ENCODE results near the gene MACF1.
A peak's percentile ranks its signal among the peaks of the same experiment; 100 is the strongest.
"Not testable (repeated sequence)": the region's sequence is repeated elsewhere in the genome, so short reads cannot be mapped to it uniquely, and the experiment has no call there.

Gene MACF1

DNA sequence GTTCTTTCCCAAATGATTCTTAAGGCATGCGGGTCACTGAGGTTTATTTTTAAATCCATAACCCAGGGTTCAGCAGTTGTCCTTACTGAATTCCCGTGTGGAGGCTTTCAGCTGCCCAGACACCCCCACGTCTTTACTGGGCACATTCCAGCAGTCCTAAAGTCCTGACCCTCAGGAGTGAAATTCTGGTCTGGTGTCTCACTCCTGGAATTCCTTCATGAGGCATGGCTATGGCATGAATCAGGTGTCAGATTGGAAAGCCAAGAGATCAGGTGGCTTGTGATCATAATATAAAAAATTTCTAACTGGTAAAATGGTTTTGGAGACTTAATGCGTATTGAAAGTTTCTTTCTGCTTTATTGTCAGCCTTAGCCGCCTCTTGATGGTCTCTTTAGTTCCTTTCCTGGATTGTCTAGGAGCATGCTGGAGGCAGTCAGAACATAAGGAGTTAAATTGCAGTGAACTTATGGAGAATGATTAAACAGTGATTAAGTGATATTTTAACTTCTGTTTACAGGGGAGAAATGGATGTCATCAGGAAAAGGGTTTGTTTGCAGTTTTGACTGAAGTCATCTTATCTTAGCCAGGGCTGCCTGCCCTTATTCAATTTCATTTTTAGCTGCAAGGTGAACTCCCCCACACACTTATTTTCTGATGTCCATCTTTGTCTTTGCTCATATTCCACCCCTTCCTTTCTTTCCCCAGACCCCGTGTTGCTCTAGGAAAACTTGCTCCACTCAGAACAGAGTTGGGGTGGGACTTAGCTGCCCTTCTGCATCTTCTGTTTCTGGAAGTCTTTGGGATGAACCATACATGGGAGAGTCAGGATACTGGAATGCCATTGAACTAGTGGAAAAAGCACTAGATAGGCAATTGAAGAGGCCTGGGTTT is 25.7 kb upstream of the MACF1 start:
- DNase-seq = peak; percentile 99

GRCh38 chr1:39181311-39181710 is 23.2 kb upstream of the MACF1 start:
- no peak for DNase-seq

DNA sequence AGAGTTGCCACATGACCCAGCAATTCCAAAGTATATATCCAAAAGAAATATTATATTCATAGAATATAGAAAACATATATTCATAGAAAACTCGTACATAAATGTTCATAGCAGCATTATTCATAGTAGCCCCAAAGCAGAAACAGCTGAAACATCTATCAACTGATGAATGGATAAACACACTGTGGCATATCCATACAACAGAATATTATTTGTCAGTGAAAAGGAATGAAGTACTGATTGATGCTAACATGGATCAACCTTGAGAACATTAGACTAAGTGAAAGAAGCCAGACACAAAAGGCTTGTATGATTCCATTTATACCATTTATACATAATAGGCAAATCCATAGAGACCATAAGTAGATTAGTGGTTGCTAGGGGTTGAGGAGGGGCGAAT is 21.7 kb upstream of the MACF1 start:
- no peak for DNase-seq

DNA sequence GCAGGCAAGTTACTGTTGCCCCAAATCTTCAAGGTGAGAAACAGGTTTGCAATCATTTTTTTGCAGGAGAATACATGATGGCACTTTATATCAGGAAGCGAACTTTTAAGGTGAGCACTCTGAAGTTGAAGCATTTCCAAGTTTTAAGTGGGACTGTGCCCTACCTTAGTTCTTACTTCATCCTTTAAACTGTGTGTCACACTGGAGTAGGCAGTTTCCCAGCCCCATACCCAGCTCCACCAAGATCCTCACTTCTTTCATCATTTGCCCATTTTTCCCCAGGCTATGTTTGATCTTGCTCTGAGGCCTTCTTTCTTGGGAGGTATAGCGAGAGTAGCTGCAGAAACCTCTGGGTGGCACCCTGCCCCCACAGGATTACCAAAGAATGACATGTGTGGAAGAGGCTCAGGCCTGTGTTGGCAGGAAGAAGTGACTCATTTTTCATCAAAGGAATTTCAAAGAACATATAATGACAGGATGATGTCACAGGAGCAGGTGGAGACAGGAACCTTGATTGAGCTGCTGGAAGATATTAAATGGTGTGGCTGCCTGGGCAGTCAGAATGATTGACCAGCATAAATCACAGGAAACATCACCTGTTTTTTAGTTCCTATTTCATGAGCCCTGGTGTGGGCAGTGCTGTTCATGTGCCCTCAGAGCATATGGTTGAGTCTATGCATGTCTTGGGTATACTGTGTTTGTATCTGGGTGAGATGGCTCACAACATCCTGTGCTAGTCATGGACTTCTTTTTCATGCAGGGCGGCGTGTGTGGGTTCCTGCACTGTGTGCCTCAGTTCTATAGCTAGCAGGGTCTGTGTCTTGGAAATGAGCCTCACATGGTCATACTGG is 20.8 kb upstream of the MACF1 start:
- peak; percentile 96 for DNase-seq

- peak; percentile 22 for DNase-seq
Observed at GRCh38 chr1:39184354-39184818, 20.1 kb upstream of the MACF1 start.

- peak; percentile 53 for DNase-seq
Observed at GRCh38 chr1:39187275-39188046, 17.0 kb upstream of the MACF1 start.

DNA sequence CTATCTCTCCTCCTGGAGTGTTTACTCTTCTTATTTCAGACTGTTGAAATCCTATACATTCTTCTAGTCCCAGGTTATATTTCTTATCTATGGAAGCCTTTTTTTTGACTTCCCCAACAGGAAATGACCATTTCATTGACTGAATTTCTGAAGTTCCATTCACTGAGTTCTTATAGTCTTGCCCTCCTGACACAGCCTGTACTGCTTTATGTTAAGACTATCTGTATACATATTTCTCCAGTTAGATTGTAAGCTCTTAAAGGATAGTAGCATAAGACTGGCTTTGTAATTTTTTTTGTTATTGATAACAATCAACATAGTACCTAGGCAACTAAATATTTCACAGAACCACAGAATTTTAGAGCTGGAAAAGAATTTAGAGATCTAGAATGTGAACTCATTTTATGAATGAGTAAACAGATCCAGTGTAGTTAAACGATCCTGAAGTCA is 14.9 kb upstream of the MACF1 start:
- DNase-seq = peak; percentile 88

- DNase-seq = no peak
Observed at GRCh38 chr1:39190096-39190495, 14.4 kb upstream of the MACF1 start.

DNA sequence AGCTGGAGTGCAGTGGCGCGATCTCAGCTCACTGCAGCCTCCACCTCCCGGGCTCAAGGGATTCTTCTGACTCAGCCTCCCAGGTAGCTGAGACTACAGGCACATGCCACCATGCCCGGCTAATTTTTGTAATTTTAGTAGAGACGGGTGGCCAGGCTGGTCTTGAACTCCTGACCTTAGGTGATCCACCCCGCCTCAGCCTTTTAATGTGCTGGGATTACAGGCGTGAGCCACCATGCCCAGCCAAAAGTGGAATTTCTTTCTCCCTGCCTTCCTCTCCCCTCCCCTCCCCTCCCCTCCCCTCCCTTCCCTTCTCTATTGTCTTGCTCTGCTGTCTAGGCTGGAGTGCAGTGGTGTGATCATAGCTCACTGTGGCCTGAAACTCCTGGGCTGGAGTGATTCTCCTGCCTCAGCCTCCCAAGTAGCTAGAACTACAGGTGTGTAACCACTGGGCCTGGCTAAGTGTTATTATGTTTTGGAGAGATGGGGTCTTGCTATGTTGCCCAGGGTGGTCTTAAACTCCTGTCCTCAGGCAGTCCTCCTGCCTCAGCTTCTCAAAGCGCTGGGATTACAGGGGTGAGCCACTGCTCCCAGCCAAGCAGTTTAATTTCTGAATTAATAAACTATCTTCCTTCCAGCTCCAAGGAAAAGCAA is 10.0 kb upstream of the MACF1 start:
- no peak for DNase-seq

DNA sequence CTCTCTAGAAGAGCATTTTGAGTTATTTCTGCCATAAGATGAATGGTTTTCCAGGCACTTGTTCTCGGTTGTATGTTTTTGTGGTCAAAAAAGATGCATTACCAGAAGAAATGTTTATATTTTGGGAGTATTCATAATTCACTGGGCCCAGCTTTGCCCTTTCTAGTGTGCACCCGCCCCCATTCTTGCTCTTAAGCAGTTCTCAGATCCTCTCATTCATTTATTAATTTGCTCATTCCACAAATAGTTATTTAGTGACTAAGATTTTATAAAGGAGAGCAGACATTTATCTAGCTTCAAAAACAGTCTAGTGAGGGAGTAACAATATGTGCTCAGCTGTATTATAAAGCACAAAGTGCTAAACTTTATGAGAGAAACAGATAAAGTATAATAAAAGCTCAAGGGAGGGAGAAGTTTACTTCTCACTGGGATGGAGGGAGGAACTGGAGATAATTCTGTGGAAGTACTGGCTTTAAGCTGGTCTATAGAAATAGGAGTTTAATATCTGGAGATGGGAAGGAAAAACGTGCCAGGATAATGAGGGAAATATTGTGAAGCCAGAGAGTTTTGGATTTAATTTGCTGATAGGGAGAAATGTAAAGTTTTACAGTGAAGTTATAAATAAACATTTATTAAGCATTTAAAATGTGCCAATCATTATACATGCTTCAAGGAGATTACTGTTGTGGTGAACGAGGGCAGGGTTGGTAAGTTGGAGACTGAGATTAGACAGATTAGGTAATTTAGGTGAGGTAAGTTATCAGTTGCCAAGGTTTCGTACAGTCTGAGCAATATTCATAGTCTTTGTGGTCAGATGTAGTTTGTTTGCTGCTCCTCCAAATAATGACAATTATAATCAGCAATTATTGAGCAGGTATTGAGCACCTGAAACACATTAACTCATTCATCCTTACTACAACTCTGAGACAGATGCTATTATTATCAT is 9.1 kb upstream of the MACF1 start:
- peak; percentile 43 for DNase-seq

GRCh38 chr1:39196244-39197215 is 8.0 kb upstream of the MACF1 start:
- peak; percentile 62 for DNase-seq

DNA sequence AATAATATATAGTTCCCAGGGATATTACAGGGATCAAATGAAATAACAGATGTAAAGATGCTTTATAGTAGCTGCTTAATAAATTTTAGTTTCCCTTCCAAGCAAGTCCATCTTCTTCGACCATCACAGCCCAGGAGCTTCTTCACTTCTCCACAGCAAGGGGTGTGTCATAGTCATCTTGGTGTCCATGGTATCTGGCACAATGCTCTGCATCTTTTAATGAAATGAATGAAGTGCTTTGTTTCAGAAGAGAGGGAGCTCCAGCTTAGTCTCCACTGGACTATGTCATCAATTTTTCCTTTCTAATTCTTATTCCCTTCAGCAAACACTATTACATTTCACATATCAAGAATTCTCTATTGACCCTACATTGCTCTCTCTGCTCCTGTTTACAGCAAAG is 4.9 kb upstream of the MACF1 start:
- no peak for DNase-seq

- peak; percentile 86 for DNase-seq
Observed at GRCh38 chr1:39205102-39205780, 746 bp downstream of the MACF1 start.

DNA sequence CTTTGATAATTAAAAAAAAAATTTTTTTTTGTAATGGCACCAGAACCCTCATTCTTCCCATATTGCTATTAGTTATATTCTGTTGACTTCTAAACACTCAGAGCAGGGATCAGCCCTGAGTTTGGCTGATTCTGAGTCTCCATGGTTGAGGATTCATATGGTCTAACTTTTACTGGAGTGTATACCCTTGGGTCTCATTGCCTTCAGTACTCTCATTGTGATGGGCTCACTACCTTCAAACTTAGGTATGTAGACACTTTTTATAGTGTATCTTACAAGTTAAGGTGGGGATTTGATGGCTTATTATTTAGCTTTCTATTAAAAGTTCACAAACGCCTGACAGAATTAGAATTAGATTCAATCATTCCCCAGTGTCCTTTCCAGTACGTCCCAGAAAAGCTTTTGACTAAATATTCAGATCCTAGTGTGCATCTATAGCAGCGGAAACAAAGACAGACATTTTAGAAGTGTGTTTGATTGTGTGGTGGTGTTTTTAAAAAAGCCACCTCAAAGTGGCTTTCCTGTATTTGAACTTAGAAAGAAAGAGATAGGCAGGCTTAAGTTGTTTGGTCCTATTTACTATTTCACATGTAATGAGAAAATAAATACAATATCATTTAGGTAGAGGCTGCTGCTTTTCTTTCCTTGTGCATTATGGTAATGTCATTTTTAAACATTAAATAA is 1.4 kb downstream of the MACF1 start:
- DNase-seq = no peak

- not testable (repeated sequence) for DNase-seq
Observed at GRCh38 chr1:39208360-39208759, 3.9 kb downstream of the MACF1 start.

GRCh38 chr1:39210649-39211048 is 6.2 kb downstream of the MACF1 start:
- DNase-seq = no peak

- DNase-seq = no peak
Observed at GRCh38 chr1:39212499-39212898, 8.0 kb downstream of the MACF1 start.

DNA sequence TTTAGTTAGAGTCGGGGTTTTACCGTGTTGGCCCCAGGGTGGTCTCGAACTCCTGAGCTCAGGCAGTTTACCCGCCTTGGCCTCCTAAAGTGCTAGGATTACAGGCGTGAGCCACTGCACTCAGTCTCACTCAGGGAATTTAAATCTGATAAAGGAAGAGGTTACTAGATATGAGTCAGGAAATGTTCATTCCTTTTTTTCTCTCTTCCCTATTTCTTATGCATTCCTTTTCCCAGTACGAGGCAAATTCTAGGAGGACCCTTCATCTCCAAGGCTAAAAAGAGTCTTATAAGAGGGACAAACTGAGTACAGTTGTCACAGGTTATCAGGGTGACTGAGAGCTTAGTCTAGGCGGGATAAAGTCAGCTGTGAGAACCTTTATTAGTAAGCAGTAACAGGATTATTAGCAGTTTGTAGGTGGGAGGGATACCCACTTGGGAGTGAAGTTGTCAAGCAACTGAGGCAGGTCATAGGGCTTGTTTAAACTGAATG is 9.1 kb downstream of the MACF1 start:
- DNase-seq = peak; percentile 69
